ENCODE results near the gene C1QTNF6. TPM values are rescaled to one million over a fixed set of nuclear protein-coding genes. Genes with fewer than 3 reads are reported as not detected.

Gene C1QTNF6
- total and polyA plus RNA-seq, 4 donors: 3.1 to 4.5 (median 4.0) TPM

DNA sequence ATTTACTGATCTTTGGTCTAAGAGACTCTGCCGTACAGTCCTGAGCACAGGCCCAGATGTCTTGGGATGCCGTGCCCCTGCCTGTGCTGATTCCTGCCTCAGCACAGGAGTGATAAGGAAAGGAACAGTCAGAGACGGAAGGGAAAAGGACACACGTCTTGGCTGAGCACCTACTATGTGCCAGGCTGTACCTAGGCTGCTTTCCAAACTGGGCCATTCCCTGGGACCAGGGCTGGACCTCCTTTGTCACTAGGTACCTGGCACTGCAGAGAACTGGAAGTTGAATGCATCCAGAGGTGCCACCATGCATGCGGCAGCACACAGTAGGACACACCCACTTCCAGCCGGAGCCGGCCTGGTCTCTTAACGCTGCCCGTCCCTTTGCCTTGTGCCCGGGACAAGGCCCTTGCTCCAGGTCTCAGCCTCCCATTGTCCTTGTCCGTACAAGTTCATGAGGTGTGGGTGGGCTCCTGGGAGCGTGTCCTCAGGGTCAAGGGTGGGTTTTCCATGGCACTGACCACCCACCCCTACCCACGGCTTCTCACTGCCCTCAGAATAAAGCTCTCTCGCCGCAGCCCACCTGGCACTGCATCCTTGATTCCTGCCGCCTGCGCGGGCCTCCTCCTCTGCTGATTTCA is 25.3 kb upstream of the C1QTNF6 start:
- H3K9me3 ChIP-seq (ENCODE audit: control insufficient read depth in 4 of 4, low read length in 3 of 4): no peaks in the 10 kb centered on the region
- WGBS: 92% methylated on average over 18 of the region's 18 CpGs
- H3K36me3 ChIP-seq (ENCODE audit: control insufficient read depth in 4 of 4, insufficient read depth in 3 of 4, low read depth in 1 of 4, low read length in 3 of 4): no peaks in the 10 kb centered on the region
- no peak overlapping the region for H3K9ac ChIP-seq (ENCODE audit: low read depth in 1 of 2, low read length in 2 of 2)
- no peak for TF ChIP-seq TAF1 (conservative IDR thresholded peaks at IDR 0.05)
- no peak for TF ChIP-seq FOXA1 (IDR thresholded peaks at IDR 0.05)
- no peak for TF ChIP-seq RXRA (IDR thresholded peaks at IDR 0.05)
- TF ChIP-seq JUND (IDR thresholded peaks at IDR 0.05): no peak
- no peak for TF ChIP-seq GABPA (IDR thresholded peaks at IDR 0.05 in 1 of 2, conservative IDR thresholded peaks at IDR 0.05 in 1 of 2)
- TF ChIP-seq REST (IDR thresholded peaks at IDR 0.05): no peak
- no peak for TF ChIP-seq FOXA2 (IDR thresholded peaks at IDR 0.05)
- TF ChIP-seq SP1 (IDR thresholded peaks at IDR 0.05): no peak
- no peak for TF ChIP-seq NR2F2 (IDR thresholded peaks at IDR 0.05)
- TF ChIP-seq, protein P1, sequence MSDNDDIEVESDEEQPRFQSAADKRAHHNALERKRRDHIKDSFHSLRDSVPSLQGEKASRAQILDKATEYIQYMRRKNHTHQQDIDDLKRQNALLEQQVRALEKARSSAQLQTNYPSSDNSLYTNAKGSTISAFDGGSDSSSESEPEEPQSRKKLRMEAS (IDR thresholded peaks at IDR 0.05): no peak
- TF ChIP-seq, protein P2, sequence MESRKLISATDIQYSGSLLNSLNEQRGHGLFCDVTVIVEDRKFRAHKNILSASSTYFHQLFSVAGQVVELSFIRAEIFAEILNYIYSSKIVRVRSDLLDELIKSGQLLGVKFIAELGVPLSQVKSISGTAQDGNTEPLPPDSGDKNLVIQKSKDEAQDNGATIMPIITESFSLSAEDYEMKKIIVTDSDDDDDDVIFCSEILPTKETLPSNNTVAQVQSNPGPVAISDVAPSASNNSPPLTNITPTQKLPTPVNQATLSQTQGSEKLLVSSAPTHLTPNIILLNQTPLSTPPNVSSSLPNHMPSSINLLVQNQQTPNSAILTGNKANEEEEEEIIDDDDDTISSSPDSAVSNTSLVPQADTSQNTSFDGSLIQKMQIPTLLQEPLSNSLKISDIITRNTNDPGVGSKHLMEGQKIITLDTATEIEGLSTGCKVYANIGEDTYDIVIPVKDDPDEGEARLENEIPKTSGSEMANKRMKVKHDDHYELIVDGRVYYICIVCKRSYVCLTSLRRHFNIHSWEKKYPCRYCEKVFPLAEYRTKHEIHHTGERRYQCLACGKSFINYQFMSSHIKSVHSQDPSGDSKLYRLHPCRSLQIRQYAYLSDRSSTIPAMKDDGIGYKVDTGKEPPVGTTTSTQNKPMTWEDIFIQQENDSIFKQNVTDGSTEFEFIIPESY (IDR thresholded peaks at IDR 0.05): no peak
- TF ChIP-seq RAD21 (IDR thresholded peaks at IDR 0.05): no peak
- H3K27ac ChIP-seq (ENCODE audit: low read depth in 1 of 2, low read length in 2 of 2): no peak overlapping the region
- H3K4me3 ChIP-seq (ENCODE audit: low read depth in 1 of 3, low read length in 3 of 3): no peak overlapping the region
- H3K27me3 ChIP-seq (ENCODE audit: control insufficient read depth in 4 of 4, insufficient read depth in 4 of 4, low read length in 3 of 4): peaks cover 0 to 4% (median 0%) of the 10 kb centered on the region in 4 donors
- no peak for DNase-seq (ENCODE audit: low spot score)
- H3K4me1 ChIP-seq (ENCODE audit: control insufficient read depth in 4 of 4, insufficient read depth in 4 of 4, low read length in 3 of 4): peaks cover 0 to 2% (median 1%) of the 10 kb centered on the region in 4 donors

- TF ChIP-seq EGR1 (IDR thresholded peaks at IDR 0.05; ENCODE audit: low read depth in 2 of 2) (no peak), REST (IDR thresholded peaks at IDR 0.05) (no peak), RAD21 (IDR thresholded peaks at IDR 0.05) (no peak), NR2F2 (IDR thresholded peaks at IDR 0.05) (no peak), FOXA1 (IDR thresholded peaks at IDR 0.05) (no peak), YY1 (IDR thresholded peaks at IDR 0.05) (no peak), SP1 (IDR thresholded peaks at IDR 0.05) (no peak), GABPA (IDR thresholded peaks at IDR 0.05 in 1 of 2, conservative IDR thresholded peaks at IDR 0.05 in 1 of 2) (no peak), FOXA2 (IDR thresholded peaks at IDR 0.05) (no peak), ATF3 (IDR thresholded peaks at IDR 0.05) (no peak)
- TF ChIP-seq, protein P2 (IDR thresholded peaks at IDR 0.05): no peak
- Histone ChIP-seq H3K9ac (ENCODE audit: low read depth in 1 of 2, low read length in 2 of 2) (no peak within 1 kb of the TSS), H3K36me3 (ENCODE audit: control insufficient read depth in 4 of 4, insufficient read depth in 3 of 4, low read depth in 1 of 4, low read length in 3 of 4) (no peaks in the 10 kb centered on the region), H3K9me3 (ENCODE audit: control insufficient read depth in 4 of 4, low read length in 3 of 4) (no peaks in the 10 kb centered on the region), H3K27me3 (ENCODE audit: control insufficient read depth in 4 of 4, insufficient read depth in 4 of 4, low read length in 3 of 4) (peaks cover 0 to 4% (median 0%) of the 10 kb centered on the region in 4 donors), H3K4me3 (ENCODE audit: low read depth in 1 of 3, low read length in 3 of 3) (no peak within 1 kb of the TSS), H3K27ac (ENCODE audit: low read depth in 1 of 2, low read length in 2 of 2) (no peak within 1 kb of the TSS), H3K4me1 (ENCODE audit: control insufficient read depth in 4 of 4, insufficient read depth in 4 of 4, low read length in 3 of 4) (peaks cover 0 to 2% (median 1%) of the 10 kb centered on the region in 4 donors)
- WGBS: 29% methylated on average over 23 of the region's 23 CpGs
- no peak for DNase-seq (ENCODE audit: low spot score)
These were observed 24.3 kb upstream of the C1QTNF6 start, which contains the start of gene SSTR3 for GRCh38 chr22:37212174-37212906. Gene SSTR3 (minus strand): TSS chr22:37212477. CDS start chr22:37207803, 4,674 bp downstream.
